HG03108 (cell line): ENCODE data around the gene PKLR.
"Not testable (repeated sequence)": the region's sequence is repeated elsewhere in the genome, so short reads cannot be mapped to it uniquely, and the experiment has no call there.

Source experiments
- ATAC-seq: cut with Tn5 transposase; IDR thresholded peaks from one replicate; pipeline ENCODE4 v1.9.1; 2021; ENCODE audit warnings: moderate library complexity; ENCODE audit not compliant: unreplicated experiment

Gene PKLR

GRCh38 chr1:155301342-155301841, at the start of gene PKLR:
TSS of gene PKLR (minus strand) at chr1:155301438. CDS start at chr1:155301395, 43 bp downstream.
- no peak for ATAC-seq

GRCh38 chr1:155342842-155343241, 41.6 kb upstream of the PKLR start:
- ATAC-seq, result no peak

- no peak for ATAC-seq
Measured at GRCh38 chr1:155339515-155340097, 38.4 kb upstream of the PKLR start.

- no peak for ATAC-seq
Measured at GRCh38 chr1:155334962-155335361, 33.7 kb upstream of the PKLR start.

- ATAC-seq, result no peak
Measured at GRCh38 chr1:155329980-155330598, 28.9 kb upstream of the PKLR start.

GRCh38 chr1:155328856-155329255, 27.6 kb upstream of the PKLR start:
- ATAC-seq, result not testable (repeated sequence)

- no peak for ATAC-seq
Measured at GRCh38 chr1:155327981-155328380, 26.7 kb upstream of the PKLR start.

- no peak for ATAC-seq
Measured at GRCh38 chr1:155326631-155327037, 25.4 kb upstream of the PKLR start.

- no peak for ATAC-seq
Measured at GRCh38 chr1:155326020-155326526, 24.8 kb upstream of the PKLR start.

- no peak for ATAC-seq
Measured at GRCh38 chr1:155325603-155325893, 24.3 kb upstream of the PKLR start.

GRCh38 chr1:155324717-155325602, 23.7 kb upstream of the PKLR start:
- ATAC-seq, result no peak

GRCh38 chr1:155324037-155324716, 22.9 kb upstream of the PKLR start:
- ATAC-seq, result peak; percentile 63

GRCh38 chr1:155323729-155324036, 22.4 kb upstream of the PKLR start:
- peak; percentile 31 for ATAC-seq

- ATAC-seq, result peak; percentile 35
Measured at GRCh38 chr1:155322953-155323728, 21.9 kb upstream of the PKLR start.

GRCh38 chr1:155322571-155322952, 21.3 kb upstream of the PKLR start:
- no peak for ATAC-seq

GRCh38 chr1:155321639-155322503, 20.6 kb upstream of the PKLR start:
- no peak for ATAC-seq

GRCh38 chr1:155320661-155321617, 19.7 kb upstream of the PKLR start, which contains the start of gene RUSC1:
TSS of gene RUSC1 (plus strand) at chr1:155320894. CDS start at chr1:155321774, 880 bp downstream.
- no peak for ATAC-seq

- ATAC-seq, result no peak
Measured at GRCh38 chr1:155320252-155320651, 19.0 kb upstream of the PKLR start.
